HUES64 (cell line): ENCODE data around the gene SDK2.

Source experiments
- H3K27ac ChIP-seq: 2 replicates; pipeline ENCODE4 v1.7.0; 2013; ENCODE audit warnings: low read depth, low read length, inconsistent platforms
- H3K27me3 ChIP-seq: 2 replicates; pipeline ENCODE4 v1.6.1; 2013; ENCODE audit warnings: mild to moderate bottlenecking, low read length; ENCODE audit not compliant: insufficient read depth
- H3K36me3 ChIP-seq: 2 replicates; pipeline ENCODE4 v1.6.1; 2013; ENCODE audit warnings: mild to moderate bottlenecking, low read length; ENCODE audit not compliant: insufficient read depth
- H3K4me1 ChIP-seq: 2 replicates; pipeline ENCODE4 v1.6.1; 2013; ENCODE audit warnings: mild to moderate bottlenecking, low read length, moderate library complexity; ENCODE audit not compliant: insufficient read depth
- H3K4me3 ChIP-seq: 2 replicates; pipeline ENCODE4 v1.5.1; 2013; ENCODE audit warnings: mild to moderate bottlenecking, low read length, moderate library complexity
- H3K9ac ChIP-seq: 2 replicates; pipeline ENCODE4 v1.6.1; 2013; ENCODE audit warnings: mild to moderate bottlenecking, low read depth, low read length
- H3K9me3 ChIP-seq: 2 replicates; pipeline ENCODE4 v1.6.1; 2013; ENCODE audit warnings: low read depth, low read length; ENCODE audit not compliant: insufficient read depth
- WGBS: fragments of 150-250, 120-280 bp; methylation state at CpG from one replicate; pipeline ENCODE4 v1.1.7; 2013; ENCODE audit warnings: missing lambda C conversion rate; 5-methylcytosine and 5-hydroxymethylcytosine counted together

Gene SDK2

DNA sequence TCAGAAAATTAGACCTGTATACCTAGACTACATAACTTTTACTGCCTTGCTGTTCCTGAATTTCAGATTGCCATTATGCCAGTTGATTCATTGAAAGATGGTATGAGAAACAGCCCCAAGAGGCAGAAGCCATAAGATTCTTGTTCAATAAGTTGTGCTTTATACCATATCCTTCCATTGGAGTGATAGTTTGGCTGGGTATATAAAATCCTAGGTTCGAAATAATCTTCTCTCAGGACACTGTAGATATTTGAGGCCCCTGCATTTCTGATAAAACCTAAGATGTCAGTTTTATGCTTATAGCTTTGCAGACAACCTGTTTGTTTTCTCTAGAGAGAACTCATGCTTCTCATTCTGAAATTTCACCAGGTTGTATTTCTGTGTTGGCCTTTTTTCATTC lies 9.6 kb upstream of the SDK2 start:
- Histone ChIP-seq H3K36me3 (no peaks in the 10 kb centered on the region), H3K27ac (no peak overlapping the region), H3K27me3 (peaks cover under 1% of the 10 kb centered on the region; the same call in 1 of the 2 replicates), H3K9ac (no peak overlapping the region), H3K4me3 (no peak overlapping the region), H3K4me1 (peaks cover 5% of the 10 kb centered on the region; the same call in 1 of the 2 replicates), H3K9me3 (peaks cover 10% of the 10 kb centered on the region; the same call in 1 of the 2 replicates)
- WGBS = 89% methylated on average over 1 of the region's 1 CpG

DNA sequence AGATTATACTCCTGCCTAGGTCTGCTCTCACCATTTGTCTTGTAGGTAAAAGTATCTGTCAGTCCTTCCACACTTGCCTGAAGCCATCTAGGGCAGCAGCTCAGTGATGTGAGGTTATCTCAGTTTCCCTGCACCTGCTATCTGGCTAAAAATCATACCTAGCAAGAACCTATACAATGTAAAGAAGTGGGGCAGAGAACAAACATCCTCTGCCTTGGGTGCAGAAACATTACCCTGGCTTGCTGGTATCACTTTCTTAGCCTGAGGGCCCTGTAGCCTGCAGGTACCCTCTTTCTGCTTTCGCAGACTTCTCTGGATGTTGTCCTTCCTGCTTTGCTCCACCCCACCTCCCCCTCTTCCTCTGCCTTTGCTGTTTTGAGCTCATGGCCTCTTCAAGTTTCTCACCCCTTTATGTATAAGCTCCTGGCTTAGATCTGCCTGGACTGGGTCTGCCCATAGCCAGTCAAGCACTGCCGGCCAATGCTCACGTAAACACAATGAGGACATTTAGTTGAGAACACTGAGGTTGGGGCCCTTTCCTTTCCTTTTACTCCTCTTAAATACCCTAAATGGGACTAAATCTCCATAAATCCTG lies 8.7 kb upstream of the SDK2 start:
- 61% methylated on average over 3 of the region's 3 CpGs for WGBS
- Histone ChIP-seq H3K9ac (no peak overlapping the region), H3K4me1 (peaks cover 5% of the 10 kb centered on the region; the same call in 1 of the 2 replicates), H3K27me3 (peaks cover 7% of the 10 kb centered on the region), H3K4me3 (no peak overlapping the region), H3K9me3 (peaks cover 10% of the 10 kb centered on the region; the same call in 1 of the 2 replicates), H3K27ac (no peak overlapping the region), H3K36me3 (no peaks in the 10 kb centered on the region)

DNA sequence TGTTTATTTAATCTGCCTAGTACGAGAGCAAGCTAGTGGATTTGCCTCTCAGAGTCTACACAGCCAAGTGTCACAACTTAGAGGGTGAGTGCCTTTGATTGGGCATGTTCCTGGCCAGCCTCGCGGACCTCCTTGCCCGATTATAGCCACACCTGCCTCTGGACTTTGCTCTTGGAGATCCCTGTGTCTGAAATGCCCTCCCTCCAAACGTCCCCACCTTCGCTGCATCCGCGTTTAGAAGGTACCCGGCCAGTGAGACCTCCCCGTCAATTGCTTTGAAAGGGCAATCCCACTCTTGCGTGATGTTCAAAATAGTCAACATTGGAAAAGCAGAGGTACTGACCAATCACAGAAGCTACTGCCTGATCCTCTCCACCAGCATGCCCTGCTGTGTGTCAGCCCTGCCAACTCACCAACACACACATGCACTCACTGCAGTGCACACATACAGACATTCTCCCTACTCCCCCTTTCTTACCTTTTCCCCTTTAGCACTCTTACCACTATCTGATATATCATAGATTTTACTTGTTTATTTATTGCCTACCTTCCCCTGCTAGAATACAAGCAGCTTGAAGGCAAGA lies 6.5 kb upstream of the SDK2 start:
- peaks cover 29% of the 10 kb centered on the region for H3K27me3 ChIP-seq
- no peaks in the 10 kb centered on the region for H3K36me3 ChIP-seq
- H3K9me3 ChIP-seq = peaks cover 10% of the 10 kb centered on the region; the same call in 1 of the 2 replicates
- H3K9ac ChIP-seq = no peak overlapping the region
- H3K4me3 ChIP-seq = no peak overlapping the region
- 85% methylated on average over 11 of the region's 11 CpGs for WGBS
- H3K4me1 ChIP-seq = peaks cover 13% of the 10 kb centered on the region; the same call in 1 of the 2 replicates
- no peak overlapping the region for H3K27ac ChIP-seq

DNA sequence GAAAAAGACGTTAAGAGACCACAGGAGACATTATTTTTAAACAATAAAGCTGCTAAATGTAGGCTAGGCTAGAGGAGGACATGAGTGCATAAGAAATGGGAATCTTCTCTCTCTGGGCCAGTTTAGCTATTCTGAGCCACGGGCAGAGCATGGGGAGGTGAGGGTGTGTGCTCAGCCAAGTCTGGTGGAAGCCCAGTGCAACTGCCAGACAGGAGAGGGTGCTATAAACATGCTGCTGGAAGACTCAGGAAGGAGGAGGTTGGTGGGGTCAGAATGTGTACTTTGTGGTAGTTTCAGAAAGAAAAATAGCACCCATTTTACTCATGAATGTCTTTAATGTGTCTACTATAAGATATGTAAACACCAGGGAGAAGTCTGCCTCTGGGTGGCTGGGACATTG lies 5.9 kb upstream of the SDK2 start:
- H3K9ac ChIP-seq = no peak overlapping the region
- no peaks in the 10 kb centered on the region for H3K36me3 ChIP-seq
- H3K9me3 ChIP-seq = peaks cover 10% of the 10 kb centered on the region; the same call in 1 of the 2 replicates
- H3K4me3 ChIP-seq = no peak overlapping the region
- peaks cover 15% of the 10 kb centered on the region; the same call in 1 of the 2 replicates for H3K4me1 ChIP-seq
- H3K27ac ChIP-seq = no peak overlapping the region
- H3K27me3 ChIP-seq = peaks cover 35% of the 10 kb centered on the region
- WGBS = 50% methylated on average over 2 of the region's 2 CpGs

DNA sequence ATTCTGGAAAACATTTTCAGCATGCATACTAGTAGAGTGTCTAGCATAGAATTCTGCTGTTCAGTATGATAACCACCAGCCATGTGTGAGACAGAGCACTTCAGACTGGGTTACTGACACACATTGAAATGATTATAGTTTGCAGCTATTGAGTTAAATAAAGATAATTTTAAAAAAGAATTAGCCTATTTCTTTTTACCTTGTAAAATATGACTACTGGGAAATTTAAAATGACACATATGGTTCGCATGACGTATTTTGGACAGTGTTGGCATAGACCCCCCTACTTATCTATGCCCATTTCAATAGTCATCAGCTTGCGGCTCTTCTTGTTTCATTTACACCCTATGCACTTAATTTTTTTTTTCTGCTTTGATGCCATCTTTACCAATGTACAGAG lies 4.7 kb upstream of the SDK2 start:
- Histone ChIP-seq H3K4me1 (peaks cover 15% of the 10 kb centered on the region; the same call in 1 of the 2 replicates), H3K9me3 (peaks cover 5% of the 10 kb centered on the region; the same call in 1 of the 2 replicates), H3K27ac (no peak overlapping the region), H3K4me3 (no peak overlapping the region), H3K27me3 (peaks cover 42% of the 10 kb centered on the region), H3K9ac (no peak overlapping the region), H3K36me3 (no peaks in the 10 kb centered on the region)
- 94% methylated on average over 3 of the region's 3 CpGs for WGBS

DNA sequence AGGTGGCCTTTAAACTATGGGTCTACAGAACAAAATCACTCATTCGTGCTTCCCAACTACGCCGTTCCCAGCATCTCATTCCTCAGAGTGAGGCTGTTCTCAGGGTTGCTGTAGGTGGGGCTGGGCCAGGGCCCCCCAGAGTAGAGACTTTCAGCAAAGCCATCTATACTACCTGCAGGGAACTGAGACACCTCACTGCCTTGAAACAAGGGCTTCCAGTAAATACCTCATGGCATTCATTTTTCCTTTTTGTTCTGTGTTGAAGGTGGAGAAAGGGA lies 4.2 kb upstream of the SDK2 start:
- H3K9me3 ChIP-seq = peaks cover under 1% of the 10 kb centered on the region; the same call in 1 of the 2 replicates
- H3K27ac ChIP-seq = no peak overlapping the region
- H3K36me3 ChIP-seq = no peaks in the 10 kb centered on the region
- H3K4me1 ChIP-seq = peaks cover 15% of the 10 kb centered on the region; the same call in 1 of the 2 replicates
- WGBS = 86% methylated on average over 3 of the region's 3 CpGs
- H3K9ac ChIP-seq = no peak overlapping the region
- no peak overlapping the region for H3K4me3 ChIP-seq
- H3K27me3 ChIP-seq = peaks cover 47% of the 10 kb centered on the region

DNA sequence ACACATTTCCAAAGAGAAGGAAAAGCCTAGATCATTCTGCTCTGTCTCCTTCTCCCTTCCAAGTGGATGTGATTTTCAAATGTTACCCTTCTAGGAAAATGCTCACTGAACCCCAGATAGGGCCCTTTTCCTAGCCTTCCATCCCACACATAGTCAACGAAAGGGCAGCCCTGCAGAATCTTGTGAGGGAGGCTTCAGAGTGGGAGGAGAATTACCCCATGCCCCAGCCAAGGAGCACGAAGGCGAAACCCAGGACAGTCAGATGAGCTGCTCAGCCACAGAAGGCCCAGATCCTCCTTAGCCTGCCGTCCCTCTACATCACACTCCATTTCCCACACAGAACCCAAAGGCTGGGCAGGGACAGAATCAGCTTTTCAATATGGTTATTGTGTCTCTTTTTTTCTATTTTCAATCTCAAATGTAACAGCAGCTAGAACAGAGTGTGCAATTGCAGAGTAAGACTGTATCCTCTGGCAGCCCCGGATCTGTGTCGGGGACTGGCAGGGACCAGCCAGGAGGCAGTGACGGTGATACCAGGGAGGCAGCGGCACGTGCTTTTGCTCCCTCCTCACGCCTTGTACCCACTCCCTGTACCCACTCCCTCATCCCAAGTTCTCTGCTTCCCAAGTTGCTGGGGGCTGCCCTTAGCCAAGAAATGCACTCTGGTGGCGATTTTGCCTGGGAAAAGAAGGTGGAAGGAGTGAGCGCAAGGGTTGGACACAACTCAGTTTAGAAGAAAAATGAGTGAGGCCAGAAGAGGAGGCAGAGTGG lies 3.7 kb upstream of the SDK2 start:
- peaks cover 52% of the 10 kb centered on the region for H3K27me3 ChIP-seq
- no peaks in the 10 kb centered on the region for H3K9me3 ChIP-seq
- 83% methylated on average over 12 of the region's 12 CpGs for whole genome bisulfite sequencing
- H3K4me3 ChIP-seq = no peak overlapping the region
- H3K9ac ChIP-seq = no peak overlapping the region
- H3K36me3 ChIP-seq = no peaks in the 10 kb centered on the region
- no peak overlapping the region for H3K27ac ChIP-seq
- peaks cover 13% of the 10 kb centered on the region; the same call in 1 of the 2 replicates for H3K4me1 ChIP-seq

DNA sequence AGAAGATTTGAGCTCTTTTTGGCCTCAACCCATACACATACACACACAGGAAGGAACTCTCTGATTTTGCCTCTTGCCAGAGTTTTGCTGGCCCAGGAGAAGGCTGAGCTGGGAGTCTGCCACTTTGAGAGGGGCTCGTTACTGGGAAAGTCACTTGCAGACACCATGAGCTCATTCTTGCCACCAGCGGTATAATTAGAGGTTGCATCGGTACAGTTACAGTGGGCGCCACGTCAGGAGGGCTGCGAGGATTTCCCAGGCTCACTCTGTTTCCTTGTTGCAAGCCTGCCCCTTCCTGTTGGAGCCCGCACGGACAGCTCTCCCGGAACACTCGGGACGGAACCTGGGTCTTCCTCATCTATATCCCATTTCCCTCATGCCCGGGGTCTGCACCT lies 3.1 kb upstream of the SDK2 start:
- H3K9ac ChIP-seq = no peak overlapping the region
- WGBS = 88% methylated on average over 12 of the region's 12 CpGs
- H3K27ac ChIP-seq = no peak overlapping the region
- H3K4me3 ChIP-seq = no peak overlapping the region
- H3K36me3 ChIP-seq = no peaks in the 10 kb centered on the region
- H3K9me3 ChIP-seq = no peaks in the 10 kb centered on the region
- peaks cover 15% of the 10 kb centered on the region; the same call in 1 of the 2 replicates for H3K4me1 ChIP-seq
- H3K27me3 ChIP-seq = peaks cover 59% of the 10 kb centered on the region

DNA sequence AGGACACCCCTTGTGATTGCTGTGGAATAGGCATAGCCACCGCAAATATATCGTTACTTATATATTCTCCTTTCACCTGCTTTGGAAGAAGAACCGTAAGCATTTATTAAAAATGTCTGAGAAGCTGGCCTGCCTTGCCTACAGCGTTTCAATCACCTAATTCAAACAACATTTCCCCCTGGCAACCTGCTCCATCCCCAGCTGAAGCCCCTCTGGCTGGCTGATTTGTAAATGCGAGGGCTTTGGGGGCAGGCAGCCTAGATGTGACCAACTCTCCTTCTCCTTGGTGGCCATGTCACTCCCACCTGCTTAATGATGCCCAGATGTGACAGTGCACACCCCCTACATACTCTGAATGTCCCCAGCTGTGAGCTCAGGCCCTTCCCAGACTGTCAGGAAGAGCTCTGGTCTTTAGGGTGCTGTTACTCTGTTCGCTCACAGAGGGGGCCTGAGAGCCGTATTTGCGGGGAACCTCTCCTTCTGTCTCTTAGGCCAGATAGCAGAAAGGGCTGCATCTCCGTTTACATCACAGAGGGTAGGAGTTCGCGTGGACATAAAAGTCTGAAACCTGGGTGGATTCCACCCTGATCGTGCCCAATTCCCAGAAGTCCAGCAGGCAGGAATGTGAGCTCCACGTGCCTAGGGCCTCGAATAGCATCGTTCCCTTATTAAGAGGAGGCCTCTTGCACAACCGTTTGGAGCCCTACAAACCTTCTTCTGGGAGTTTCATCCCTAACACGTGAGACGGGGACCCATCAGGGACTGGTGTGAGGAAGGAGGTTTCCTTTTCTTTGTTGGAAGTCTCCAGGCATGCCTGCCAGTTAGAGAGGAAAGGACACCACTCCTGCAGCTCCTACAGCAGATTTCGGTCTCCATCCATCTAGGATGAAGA lies 2.4 kb upstream of the SDK2 start:
- Histone ChIP-seq H3K36me3 (no peaks in the 10 kb centered on the region), H3K4me3 (no peak overlapping the region), H3K4me1 (peaks cover 21% of the 10 kb centered on the region), H3K9ac (no peak overlapping the region), H3K9me3 (no peaks in the 10 kb centered on the region), H3K27me3 (peaks cover 65% of the 10 kb centered on the region), H3K27ac (no peak overlapping the region)
- WGBS = 59% methylated on average over 19 of the region's 19 CpGs

DNA sequence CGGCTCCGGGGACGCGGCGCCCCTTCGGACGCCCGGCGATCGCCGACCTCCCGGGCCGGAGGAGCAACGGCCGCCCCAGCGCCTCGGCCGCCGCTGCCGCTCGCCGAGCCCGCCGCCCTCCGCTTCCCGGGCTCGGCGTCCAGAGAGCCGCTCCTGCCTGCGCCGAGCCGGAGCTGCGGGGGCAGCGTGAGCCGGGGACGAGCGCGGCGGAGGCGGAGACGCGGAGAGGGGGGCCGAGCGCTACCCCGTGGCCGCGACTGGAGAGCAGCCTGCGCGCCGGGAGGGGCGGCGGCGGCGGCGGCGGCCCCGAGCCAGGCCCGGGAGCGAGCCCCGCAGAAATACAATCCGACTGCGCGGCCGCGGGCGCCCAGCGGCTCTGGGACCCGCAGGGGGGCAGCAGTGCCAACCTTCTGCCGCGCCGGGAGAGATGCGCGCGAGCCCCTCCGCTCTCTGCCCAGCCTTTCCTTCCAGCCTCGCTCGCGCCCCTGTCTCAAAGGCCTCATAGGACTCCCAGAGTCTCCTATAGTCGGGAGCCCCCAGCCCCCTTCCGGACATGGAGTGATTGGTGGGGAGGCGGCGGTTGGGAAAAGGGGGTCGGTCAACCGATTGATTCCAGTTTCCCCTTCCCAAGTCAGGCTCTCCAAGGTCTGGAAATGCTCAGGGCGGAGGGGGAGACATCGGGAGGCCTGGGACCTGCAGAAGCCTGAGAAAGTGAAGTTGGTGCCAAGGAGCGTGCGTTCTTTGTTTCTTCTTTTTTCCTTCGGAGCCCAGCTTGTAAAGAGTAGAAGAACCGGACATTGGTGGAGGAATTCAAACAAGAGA lies 1.0 kb upstream of the SDK2 start:
- H3K4me1 ChIP-seq = peaks cover 22% of the 10 kb centered on the region
- H3K27ac ChIP-seq = no peak overlapping the region
- no peaks in the 10 kb centered on the region for H3K9me3 ChIP-seq
- H3K4me3 ChIP-seq = peak overlapping the region; percentile 72
- WGBS = under 1% methylated on average over 90 of the region's 90 CpGs
- no peaks in the 10 kb centered on the region for H3K36me3 ChIP-seq
- H3K27me3 ChIP-seq = peaks cover 72% of the 10 kb centered on the region
- peak overlapping the region; percentile 29 for H3K9ac ChIP-seq
